SU-DHL-6 (cell line): ENCODE results near the gene MFAP3L.

Source experiments
- CTCF ChIP-seq: fragments of 200-600 bp; sonication (generic); IDR thresholded peaks from one replicate; pipeline ENCODE4 v1.5.1; 2017; ENCODE audit warnings: antibody characterized with exemption, mild to moderate bottlenecking, low read length, moderate library complexity; ENCODE audit not compliant: insufficient read depth, poor library complexity, severe bottlenecking
- EZH2phosphoT487 ChIP-seq: fragments of 200-600 bp; sonication (generic), shearing (Covaris generic); conservative IDR thresholded peaks from 2 replicates; pipeline ENCODE4 v1.6.1; 2018; ENCODE audit warnings: mild to moderate bottlenecking, antibody characterized with exemption, low read length, moderate library complexity, mixed read lengths

- no peak for TF ChIP-seq CTCF
- no peak for TF ChIP-seq EZH2phosphoT487
Observed at GRCh38 chr4:169958629-169959028, 67.6 kb downstream of the MFAP3L start.
